Skeletal muscle satellite cell (primary cell): ENCODE measurements around the gene LAMA4.

ENCODE experiments used
- H3K27me3 ChIP-seq: 2 replicates; pipeline ENCODE4 v1.7.0; 2013; ENCODE audit warnings: low read length; ENCODE audit not compliant: control insufficient read depth, insufficient read depth
- H3K36me3 ChIP-seq: 2 replicates; pipeline ENCODE4 v1.7.0; 2013; ENCODE audit warnings: mild to moderate bottlenecking, control low read depth, low read length; ENCODE audit not compliant: insufficient read depth
- H3K4me1 ChIP-seq: 2 replicates; pipeline ENCODE4 v1.7.0; 2013; ENCODE audit warnings: low read length; ENCODE audit not compliant: control insufficient read depth, insufficient read depth
- H3K4me2 ChIP-seq: 2 replicates; pipeline ENCODE4 v1.7.0; 2013; ENCODE audit warnings: mild to moderate bottlenecking, low read length
- H3K4me3 ChIP-seq: 2 replicates; pipeline ENCODE4 v1.7.0; 2013; ENCODE audit warnings: low read length
- H3K9ac ChIP-seq: 2 replicates; pipeline ENCODE4 v1.7.0; 2013; ENCODE audit warnings: mild to moderate bottlenecking, low read depth, low read length, moderate library complexity
- H3K9me3 ChIP-seq: replicated peaks from 2 replicates; pipeline ENCODE4 v1.7.0; 2013; ENCODE audit warnings: mild to moderate bottlenecking, control low read depth, low read length

LAMA4 gene

GRCh38 chr6:112178846-112179245 is 75.5 kb downstream of the LAMA4 start:
- H3K9me3 ChIP-seq: no peaks in the 10 kb centered on the region
- H3K36me3 ChIP-seq: no peaks in the 10 kb centered on the region
- no peak overlapping the region for H3K4me2 ChIP-seq
- H3K4me3 ChIP-seq: no peak overlapping the region
- no peaks in the 10 kb centered on the region for H3K27me3 ChIP-seq
- peaks cover 26% of the 10 kb centered on the region for H3K4me1 ChIP-seq
- H3K9ac ChIP-seq: no peak overlapping the region

GRCh38 chr6:112177092-112177491 is 77.3 kb downstream of the LAMA4 start:
- H3K36me3 ChIP-seq: no peaks in the 10 kb centered on the region
- H3K4me1 ChIP-seq: peaks cover 15% of the 10 kb centered on the region
- H3K4me2 ChIP-seq: no peak overlapping the region
- no peaks in the 10 kb centered on the region for H3K27me3 ChIP-seq
- H3K4me3 ChIP-seq: no peak overlapping the region
- H3K9ac ChIP-seq: no peak overlapping the region
- no peaks in the 10 kb centered on the region for H3K9me3 ChIP-seq

GRCh38 chr6:112176175-112176574 is 78.2 kb downstream of the LAMA4 start:
- no peak overlapping the region for H3K9ac ChIP-seq
- no peak overlapping the region for H3K4me3 ChIP-seq
- H3K4me2 ChIP-seq: no peak overlapping the region
- H3K4me1 ChIP-seq: peaks cover 15% of the 10 kb centered on the region
- H3K36me3 ChIP-seq: no peaks in the 10 kb centered on the region
- no peaks in the 10 kb centered on the region for H3K9me3 ChIP-seq
- peaks cover 7% of the 10 kb centered on the region for H3K27me3 ChIP-seq

GRCh38 chr6:112173221-112173804 is 81.1 kb downstream of the LAMA4 start:
- H3K27me3 ChIP-seq: peaks cover 29% of the 10 kb centered on the region

GRCh38 chr6:112172540-112172939 is 81.8 kb downstream of the LAMA4 start:
- no peaks in the 10 kb centered on the region for H3K36me3 ChIP-seq

More at GRCh38 chr6:112173221-112173804, 81.1 kb downstream of the LAMA4 start:
- Histone ChIP-seq H3K4me3 (no peak overlapping the region), H3K9ac (no peak overlapping the region), H3K4me2 (no peak overlapping the region), H3K4me1 (no peaks in the 10 kb centered on the region), H3K9me3 (no peaks in the 10 kb centered on the region), H3K36me3 (no peaks in the 10 kb centered on the region)

GRCh38 chr6:112169541-112169940 is 84.8 kb downstream of the LAMA4 start:
- no peaks in the 10 kb centered on the region for H3K4me1 ChIP-seq
- peaks cover 39% of the 10 kb centered on the region for H3K27me3 ChIP-seq
- no peak overlapping the region for H3K4me3 ChIP-seq
- H3K4me2 ChIP-seq: no peak overlapping the region
- no peak overlapping the region for H3K9ac ChIP-seq
- no peaks in the 10 kb centered on the region for H3K9me3 ChIP-seq
- no peaks in the 10 kb centered on the region for H3K36me3 ChIP-seq

More at GRCh38 chr6:112172540-112172939, 81.8 kb downstream of the LAMA4 start:
- no peaks in the 10 kb centered on the region for H3K4me1 ChIP-seq
- H3K9ac ChIP-seq: no peak overlapping the region
- H3K4me2 ChIP-seq: no peak overlapping the region
- no peak overlapping the region for H3K4me3 ChIP-seq
- H3K27me3 ChIP-seq: peaks cover 29% of the 10 kb centered on the region
- no peaks in the 10 kb centered on the region for H3K9me3 ChIP-seq

- no peak overlapping the region for H3K4me2 ChIP-seq
- H3K36me3 ChIP-seq: no peaks in the 10 kb centered on the region
- peaks cover 13% of the 10 kb centered on the region for H3K27me3 ChIP-seq
- no peak overlapping the region for H3K9ac ChIP-seq
- no peak overlapping the region for H3K4me3 ChIP-seq
- H3K9me3 ChIP-seq: no peaks in the 10 kb centered on the region
- no peaks in the 10 kb centered on the region for H3K4me1 ChIP-seq
Observed at GRCh38 chr6:112163295-112164257, 90.8 kb downstream of the LAMA4 start.

GRCh38 chr6:112160745-112161144 is 93.6 kb downstream of the LAMA4 start:
- peaks cover 8% of the 10 kb centered on the region for H3K27me3 ChIP-seq
- no peak overlapping the region for H3K9ac ChIP-seq
- H3K4me1 ChIP-seq: no peaks in the 10 kb centered on the region
- no peak overlapping the region for H3K4me3 ChIP-seq
- no peak overlapping the region for H3K4me2 ChIP-seq
- H3K9me3 ChIP-seq: no peaks in the 10 kb centered on the region
- no peaks in the 10 kb centered on the region for H3K36me3 ChIP-seq

GRCh38 chr6:112156668-112157067 is 97.7 kb downstream of the LAMA4 start:
- H3K9ac ChIP-seq: no peak overlapping the region
- H3K36me3 ChIP-seq: no peaks in the 10 kb centered on the region
- no peaks in the 10 kb centered on the region for H3K9me3 ChIP-seq
- H3K4me3 ChIP-seq: no peak overlapping the region
- peaks cover 18% of the 10 kb centered on the region for H3K4me1 ChIP-seq
- no peak overlapping the region for H3K4me2 ChIP-seq
- H3K27me3 ChIP-seq: peaks cover 3% of the 10 kb centered on the region

- Histone ChIP-seq H3K4me1 (peaks cover 18% of the 10 kb centered on the region), H3K36me3 (no peaks in the 10 kb centered on the region), H3K4me2 (no peak overlapping the region), H3K27me3 (peaks cover 3% of the 10 kb centered on the region), H3K4me3 (no peak overlapping the region), H3K9me3 (no peaks in the 10 kb centered on the region), H3K9ac (no peak overlapping the region)
Observed at GRCh38 chr6:112155886-112156285, 98.5 kb downstream of the LAMA4 start.

GRCh38 chr6:112154711-112155110 is 99.7 kb downstream of the LAMA4 start:
- H3K4me3 ChIP-seq: no peak overlapping the region
- H3K4me1 ChIP-seq: peaks cover 18% of the 10 kb centered on the region
- no peaks in the 10 kb centered on the region for H3K36me3 ChIP-seq
- H3K9me3 ChIP-seq: no peaks in the 10 kb centered on the region
- H3K4me2 ChIP-seq: no peak overlapping the region
- H3K27me3 ChIP-seq: peaks cover 2% of the 10 kb centered on the region
- H3K9ac ChIP-seq: no peak overlapping the region
